GM19455 (cell line): ENCODE measurements around the gene SLC14A1.

Source experiments
- ATAC-seq: cut with Tn5 transposase; IDR thresholded peaks from one replicate; pipeline ENCODE4 v1.9.1; 2021; ENCODE audit not compliant: unreplicated experiment

Gene SLC14A1

GRCh38 chr18:45793264-45793965 lies 69.4 kb downstream of the SLC14A1 start:
- ATAC-seq = no peak

GRCh38 chr18:45801416-45802004 lies 77.5 kb downstream of the SLC14A1 start:
- no peak for ATAC-seq
